ENCODE data around the gene FBXO40. TPM values are rescaled to one million over a fixed set of nuclear protein-coding genes. Genes with fewer than 3 reads are reported as not detected.

Gene FBXO40
- total and polyA plus RNA-seq, 2 donors (not counting 1 experiment from before 2014, with no cell fraction given), result not detected

GRCh38 chr3:121645054-121645453, 51.9 kb downstream of the FBXO40 start:
- intact Hi-C loops (cut with micrococcal nuclease), result no loop called here
- WGBS (ENCODE audit: insufficient coverage), result 95% methylated on average over 3 of the region's 5 CpGs
- no peak overlapping the region for H3K27ac Mint-ChIP-seq
- H3K9me3 Mint-ChIP-seq (ENCODE audit: insufficient read depth), result no peaks in the 10 kb centered on the region
- Histone ChIP-seq H3K27me3 (replicated peaks in 1 of 4; ENCODE audit: control extremely low read depth in 1 of 4, control insufficient read depth in 3 of 4, insufficient read depth in 4 of 4, low read length in 3 of 4) (no peaks in the 10 kb centered on the region), H3K4me3 (ENCODE audit: control extremely low read depth in 1 of 5, extremely low read depth in 1 of 5, insufficient read depth in 1 of 5, low read depth in 2 of 5, low read length in 4 of 5) (no peak overlapping the region), H3K4me2 (replicated peaks; ENCODE audit: low read depth, low read length, poor library complexity, severe bottlenecking) (no peak overlapping the region), H3K36me3 (replicated peaks in 1 of 2; ENCODE audit: control extremely low read depth in 1 of 2, control insufficient read depth in 1 of 2, extremely low read depth in 1 of 2, insufficient read depth in 2 of 2, low read length in 1 of 2) (peaks cover 16 to 66% of the 10 kb centered on the region in 2 experiments), H3K4me1 (ENCODE audit: control insufficient read depth in 2 of 2, insufficient read depth in 2 of 2, low read length in 2 of 2) (no peaks in the 10 kb centered on the region), H2AFZ (ENCODE audit: insufficient read depth, low read depth, low read length, poor library complexity, severe bottlenecking) (no peak overlapping the region), H3K9ac (ENCODE audit: low read length) (no peak overlapping the region), H3K9me3 (ENCODE audit: control extremely low read depth in 1 of 3, control insufficient read depth in 2 of 3, insufficient read depth in 1 of 3, low read length in 2 of 3) (no peaks in the 10 kb centered on the region), H4K20me1 (ENCODE audit: control insufficient read depth, insufficient read depth, low read length, poor library complexity, severe bottlenecking) (peaks cover 31% of the 10 kb centered on the region), H3K79me2 (ENCODE audit: control insufficient read depth, insufficient read depth, low read length) (peaks cover under 1% of the 10 kb centered on the region), H3K27ac (ENCODE audit: low read length in 2 of 2) (no peak overlapping the region)
- no peaks in the 10 kb centered on the region for H3K27me3 Mint-ChIP-seq
- ATAC-seq (ENCODE audit: low read depth) (no peak), DNase-seq (no peak)
- H3K4me1 Mint-ChIP-seq, result peaks cover 1% of the 10 kb centered on the region
- TF ChIP-seq EZH2 (IDR thresholded peaks at IDR 0.05; ENCODE audit: borderline replicate concordance, insufficient read depth, low read depth, low read length, poor library complexity, severe bottlenecking), result no peak
- no peak for TF ChIP-seq CTCF (IDR thresholded peaks at IDR 0.05)
- CTCF ChIA-PET, result no interaction called here
- POLR2A ChIA-PET, result no interaction called here
- no peak overlapping the region for H3K4me3 Mint-ChIP-seq

- POLR2A ChIA-PET, result interaction anchor here (0.5 kb wide), 1 partner anchor 147 kb away, joined by 5 read pairs; no protein-coding TSS in a partner anchor
- Histone ChIP-seq H3K9ac (ENCODE audit: low read length) (no peak overlapping the region), H3K36me3 (replicated peaks in 1 of 2; ENCODE audit: control extremely low read depth in 1 of 2, control insufficient read depth in 1 of 2, extremely low read depth in 1 of 2, insufficient read depth in 2 of 2, low read length in 1 of 2) (peaks cover 10 to 70% of the 10 kb centered on the region in 2 experiments), H3K9me3 (ENCODE audit: control extremely low read depth in 1 of 3, control insufficient read depth in 2 of 3, insufficient read depth in 1 of 3, low read length in 2 of 3) (no peaks in the 10 kb centered on the region), H3K27ac (ENCODE audit: low read length in 2 of 2) (no peak overlapping the region), H3K4me1 (ENCODE audit: control insufficient read depth in 2 of 2, insufficient read depth in 2 of 2, low read length in 2 of 2) (peaks cover 0 to 5% of the 10 kb centered on the region in 2 donors), H3K4me2 (replicated peaks; ENCODE audit: low read depth, low read length, poor library complexity, severe bottlenecking) (no peak overlapping the region), H3K27me3 (replicated peaks in 1 of 4; ENCODE audit: control extremely low read depth in 1 of 4, control insufficient read depth in 3 of 4, insufficient read depth in 4 of 4, low read length in 3 of 4) (no peaks in the 10 kb centered on the region), H3K79me2 (ENCODE audit: control insufficient read depth, insufficient read depth, low read length) (peaks cover 34% of the 10 kb centered on the region), H2AFZ (ENCODE audit: insufficient read depth, low read depth, low read length, poor library complexity, severe bottlenecking) (no peak overlapping the region), H4K20me1 (ENCODE audit: control insufficient read depth, insufficient read depth, low read length, poor library complexity, severe bottlenecking) (peaks cover 53% of the 10 kb centered on the region), H3K4me3 (ENCODE audit: control extremely low read depth in 1 of 5, extremely low read depth in 1 of 5, insufficient read depth in 1 of 5, low read depth in 2 of 5, low read length in 4 of 5) (no peak overlapping the region)
- Mint-ChIP-seq H3K27me3 (no peaks in the 10 kb centered on the region), H3K4me3 (no peak overlapping the region), H3K27ac (no peak overlapping the region), H3K4me1 (peaks cover 17% of the 10 kb centered on the region), H3K9me3 (ENCODE audit: insufficient read depth) (no peaks in the 10 kb centered on the region)
- CTCF ChIA-PET, result no interaction called here
- DNase-seq (no peak), ATAC-seq (ENCODE audit: low read depth) (no peak)
- TF ChIP-seq EZH2 (IDR thresholded peaks at IDR 0.05; ENCODE audit: borderline replicate concordance, insufficient read depth, low read depth, low read length, poor library complexity, severe bottlenecking) (no peak), CTCF (IDR thresholded peaks at IDR 0.05) (no peak)
- intact Hi-C loops (cut with micrococcal nuclease), result no loop called here
- WGBS (ENCODE audit: insufficient coverage), result 97% methylated on average over 5 of the region's 6 CpGs
Measured at GRCh38 chr3:121648219-121648958, 55.2 kb downstream of the FBXO40 start.
